ENCODE data around the gene TRAFD1.

Gene TRAFD1

GRCh38 chr12:112115259-112116045, 9.9 kb upstream of the TRAFD1 start:
- no peak for DNase-seq (ENCODE audit: low read depth in 2 of 3, low spot score in 2 of 3)

GRCh38 chr12:112116232-112117060, 8.9 kb upstream of the TRAFD1 start:
- DNase-seq (ENCODE audit: low read depth in 2 of 3, low spot score in 2 of 3) = no peak

GRCh38 chr12:112117685-112118084, 7.7 kb upstream of the TRAFD1 start:
- DNase-seq (ENCODE audit: low read depth in 2 of 3, low spot score in 2 of 3) = no peak

GRCh38 chr12:112121780-112122565, 3.4 kb upstream of the TRAFD1 start:
- DNase-seq (ENCODE audit: low read depth in 2 of 3, low spot score in 2 of 3) = no peak

GRCh38 chr12:112122823-112123690, 2.3 kb upstream of the TRAFD1 start:
- no peak for DNase-seq (ENCODE audit: low read depth in 2 of 3, low spot score in 2 of 3)

GRCh38 chr12:112124918-112125249, 476 bp upstream of the TRAFD1 start:
- DNase-seq (ENCODE audit: low read depth in 2 of 3, low spot score in 2 of 3) = no peak

- no peak for DNase-seq (ENCODE audit: low read depth in 2 of 3, low spot score in 2 of 3)
These were observed 659 bp downstream of the TRAFD1 start for GRCh38 chr12:112126000-112126438.

GRCh38 chr12:112126911-112127310, 1.6 kb downstream of the TRAFD1 start:
- DNase-seq (ENCODE audit: low read depth in 2 of 3, low spot score in 2 of 3) = no peak

- DNase-seq (ENCODE audit: low read depth in 2 of 3, low spot score in 2 of 3) = no peak
These were observed 5.2 kb downstream of the TRAFD1 start for GRCh38 chr12:112130441-112130998.

GRCh38 chr12:112131686-112132085, 6.3 kb downstream of the TRAFD1 start:
- DNase-seq (ENCODE audit: low read depth in 2 of 3, low spot score in 2 of 3) = no peak

GRCh38 chr12:112133418-112133817, 8.1 kb downstream of the TRAFD1 start:
- no peak for DNase-seq (ENCODE audit: low read depth in 2 of 3, low spot score in 2 of 3)

- DNase-seq (ENCODE audit: low read depth in 2 of 3, low spot score in 2 of 3) = no peak
These were observed 9.4 kb downstream of the TRAFD1 start for GRCh38 chr12:112134731-112135130.

GRCh38 chr12:112140728-112141127, 15.4 kb downstream of the TRAFD1 start:
- DNase-seq (ENCODE audit: low read depth in 2 of 3, low spot score in 2 of 3) = no peak

GRCh38 chr12:112146123-112146522, 20.8 kb downstream of the TRAFD1 start:
- DNase-seq (ENCODE audit: low read depth in 2 of 3, low spot score in 2 of 3) = no peak

- no peak for DNase-seq (ENCODE audit: low read depth in 2 of 3, low spot score in 2 of 3)
These were observed 22.7 kb downstream of the TRAFD1 start for GRCh38 chr12:112148031-112148513.

GRCh38 chr12:112149596-112149995, 24.2 kb downstream of the TRAFD1 start:
- no peak for DNase-seq (ENCODE audit: low read depth in 2 of 3, low spot score in 2 of 3)

GRCh38 chr12:112151766-112152541, 26.6 kb downstream of the TRAFD1 start:
- DNase-seq (ENCODE audit: low read depth in 2 of 3, low spot score in 2 of 3) = no peak

GRCh38 chr12:112153181-112153892, 28.0 kb downstream of the TRAFD1 start:
- no peak for DNase-seq (ENCODE audit: low read depth in 2 of 3, low spot score in 2 of 3)

GRCh38 chr12:112153893-112154219, 28.5 kb downstream of the TRAFD1 start:
- DNase-seq (ENCODE audit: low read depth in 2 of 3, low spot score in 2 of 3) = no peak

Data from activated CD8-positive, alpha-beta memory T cell treated with anti-CD3 and anti-CD28 coated beads for 48 hours (primary cell).